Neural cell (in vitro differentiated cells): ENCODE results near the gene MRPS35. TPM values are rescaled to one million over a fixed set of nuclear protein-coding genes. Genes with fewer than 3 reads are reported as not detected.

ENCODE experiments used
- H2AFZ ChIP-seq: fragments of 200-600, 300-800 bp; sonication (generic), shearing (Covaris generic); 2 replicates; pipeline ENCODE4 v1.6.0; 2014; ENCODE audit warnings: low read depth, mild to moderate bottlenecking, antibody characterized with exemption, low read length, moderate library complexity
- H3F3A ChIP-seq: fragments of 200-600 bp; shearing (Covaris generic); 2 replicates; pipeline ENCODE4 v1.6.1; 2016; ENCODE audit warnings: mild to moderate bottlenecking, moderate library complexity, mixed read lengths, antibody characterized with exemption, low read length; ENCODE audit not compliant: insufficient read depth, poor library complexity, severe bottlenecking
- H3K27ac ChIP-seq: fragments of 200-600, 300-800 bp; sonication (generic), shearing (Covaris generic); 2 replicates; pipeline ENCODE4 v1.5.1; 2014; ENCODE audit warnings: mild to moderate bottlenecking, low read length, moderate library complexity
- H3K27me3 ChIP-seq: fragments of 300-800, 200-600 bp; sonication (generic), shearing (Covaris generic); 2 replicates; pipeline ENCODE4 v1.6.0; 2014; ENCODE audit warnings: mild to moderate bottlenecking, low read depth, low read length, moderate library complexity; ENCODE audit not compliant: insufficient read depth
- H3K36me3 ChIP-seq: fragments of 300-800, 200-600 bp; sonication (generic), shearing (Covaris generic); 2 replicates; pipeline ENCODE4 v1.5.1; 2014; ENCODE audit warnings: mild to moderate bottlenecking, antibody characterized with exemption, low read length, moderate library complexity; ENCODE audit not compliant: insufficient read depth
- H3K4me2 ChIP-seq: fragments of 300-800, 200-600 bp; sonication (generic), shearing (Covaris generic); 2 replicates; pipeline ENCODE4 v1.6.0; 2014; ENCODE audit warnings: mild to moderate bottlenecking, low read length
- H3K4me3 ChIP-seq: fragments of 300-800, 200-600 bp; sonication (generic), shearing (Covaris generic); 2 replicates; pipeline ENCODE4 v1.5.1; 2014; ENCODE audit warnings: mild to moderate bottlenecking, low read length, moderate library complexity
- H3K79me2 ChIP-seq: fragments of 200-600 bp; shearing (Covaris generic); replicated peaks from 2 replicates; pipeline ENCODE4 v1.6.0; 2014; ENCODE audit warnings: mild to moderate bottlenecking, low read length, moderate library complexity; ENCODE audit not compliant: insufficient read depth
- H3K9ac ChIP-seq: fragments of 300-800, 200-600 bp; sonication (generic), shearing (Covaris generic); 2 replicates; pipeline ENCODE4 v1.6.1; 2016; ENCODE audit warnings: mild to moderate bottlenecking, low read length, mixed read lengths
- H3K9me2 ChIP-seq: fragments of 200-600 bp; shearing (Covaris generic); 2 replicates; pipeline ENCODE4 v1.6.1; 2016; ENCODE audit warnings: mild to moderate bottlenecking, low read length, mixed read lengths; ENCODE audit not compliant: insufficient read depth
- H3K9me3 ChIP-seq: fragments of 200-600, 300-800 bp; sonication (generic), shearing (Covaris generic); 2 replicates; pipeline ENCODE4 v1.6.1; 2016; ENCODE audit warnings: mild to moderate bottlenecking, mixed run types, low read length, moderate library complexity, mixed read lengths
- H4K20me1 ChIP-seq: fragments of 200-600 bp; shearing (Covaris generic); 2 replicates; pipeline ENCODE4 v1.6.1; 2016; ENCODE audit warnings: mild to moderate bottlenecking, mixed run types; ENCODE audit not compliant: insufficient read depth
- CTCF ChIP-seq: fragments of 450-650 bp; IDR thresholded peaks from 2 replicates; pipeline ENCODE4 v1.5.1; 2014; ENCODE audit warnings: antibody characterized with exemption, mild to moderate bottlenecking, moderate library complexity; ENCODE audit not compliant: poor library complexity, severe bottlenecking
- EP300 ChIP-seq: fragments of 450-650 bp; conservative IDR thresholded peaks from 2 replicates; pipeline ENCODE4 v1.6.1; 2014; ENCODE audit warnings: antibody characterized with exemption, mild to moderate bottlenecking, moderate library complexity; ENCODE audit not compliant: poor library complexity, severe bottlenecking
- EZH2 ChIP-seq: fragments of 200-600, 300-800 bp; shearing (Covaris generic), sonication (generic); IDR thresholded peaks from 2 replicates; pipeline ENCODE4 v1.6.1; 2014; ENCODE audit warnings: antibody characterized with exemption, low read length, borderline replicate concordance, mild to moderate bottlenecking; ENCODE audit not compliant: insufficient read depth, poor library complexity, severe bottlenecking
- MXI1 ChIP-seq: fragments of 450-650 bp; conservative IDR thresholded peaks from 2 replicates; pipeline ENCODE4 v1.6.1; 2014; ENCODE audit warnings: antibody characterized with exemption, mild to moderate bottlenecking; ENCODE audit not compliant: poor library complexity, severe bottlenecking
- POLR2AphosphoS5 ChIP-seq: IDR thresholded peaks from 2 replicates; pipeline ENCODE4 v1.6.1; 2012
- RAD21 ChIP-seq: fragments of 450-650 bp; conservative IDR thresholded peaks from 2 replicates; pipeline ENCODE4 v1.6.1; 2014; ENCODE audit warnings: antibody characterized with exemption, mild to moderate bottlenecking, moderate library complexity
- REST ChIP-seq: IDR thresholded peaks from 2 replicates; pipeline ENCODE4 v1.6.1; 2012; ENCODE audit warnings: borderline replicate concordance
- SMC3 ChIP-seq: fragments of 450-650 bp; conservative IDR thresholded peaks from 2 replicates; pipeline ENCODE4 v1.6.1; 2014; ENCODE audit warnings: antibody characterized with exemption, mild to moderate bottlenecking, moderate library complexity; ENCODE audit not compliant: poor library complexity
- TAF1 ChIP-seq: IDR thresholded peaks from 2 replicates; pipeline ENCODE4 v1.6.1; 2012; ENCODE audit warnings: low read depth
- polyA plus RNA-seq: library from polyadenylated mRNA; depleted of rRNA; stranded (reverse); fragments of >200 nt; gene quantifications from 2 replicates; pipeline ENCODE4 v1.2.3, GENCODE V29; 2014

Gene MRPS35
- polyA plus RNA-seq, 1 donor from 2014 or later, result 105 TPM

GRCh38 chr12:27705263-27705662 is 5.4 kb upstream of the MRPS35 start:
- no peak for TF ChIP-seq RAD21
- Histone ChIP-seq H3K36me3 (no peaks in the 10 kb centered on the region), H2AFZ (no peak overlapping the region), H3K4me3 (no peak overlapping the region), H3K9me3 (no peaks in the 10 kb centered on the region), H3K79me2 (peaks cover 3% of the 10 kb centered on the region), H3F3A (no peaks in the 10 kb centered on the region), H3K27me3 (no peaks in the 10 kb centered on the region), H3K4me2 (no peak overlapping the region), H4K20me1 (no peaks in the 10 kb centered on the region), H3K9ac (no peak overlapping the region), H3K27ac (no peak overlapping the region), H3K9me2 (no peaks in the 10 kb centered on the region)

- Histone ChIP-seq H2AFZ (no peak overlapping the region), H3K27me3 (no peaks in the 10 kb centered on the region), H3F3A (peaks cover 7% of the 10 kb centered on the region), H3K9ac (no peak overlapping the region), H3K4me2 (no peak overlapping the region), H3K9me3 (no peaks in the 10 kb centered on the region), H4K20me1 (no peaks in the 10 kb centered on the region), H3K79me2 (peaks cover 14% of the 10 kb centered on the region), H3K4me3 (no peak overlapping the region), H3K36me3 (no peaks in the 10 kb centered on the region), H3K9me2 (no peaks in the 10 kb centered on the region), H3K27ac (no peak overlapping the region)
- TF ChIP-seq CTCF, result no peak
- TF ChIP-seq SMC3, result no peak
- TF ChIP-seq REST, result no peak
- no peak for TF ChIP-seq EZH2
- TF ChIP-seq RAD21, result no peak
- TF ChIP-seq TAF1, result no peak
- TF ChIP-seq MXI1, result no peak
- no peak for TF ChIP-seq POLR2AphosphoS5
- no peak for TF ChIP-seq EP300
Measured at GRCh38 chr12:27707216-27707615, 3.4 kb upstream of the MRPS35 start.
